HepG2 (cell line): ENCODE data around the gene EPC2. TPM values are rescaled to one million over a fixed set of nuclear protein-coding genes. Genes with fewer than 3 reads are reported as not detected.

Experiments used
- ARHGAP35 ChIP-seq: sonication (generic); formaldehyde crosslinking; IDR thresholded peaks from 2 replicates; pipeline ENCODE4 v1.9.0; 2022; ENCODE audit warnings: mild to moderate bottlenecking, inconsistent platforms, moderate library complexity, missing genetic modification reagents, borderline replicate concordance
- CSRNP1 ChIP-seq: sonication (generic); formaldehyde crosslinking; IDR thresholded peaks from 2 replicates; pipeline ENCODE4 v1.8.1; 2023; ENCODE audit warnings: mild to moderate bottlenecking, missing genetic modification reagents
- FOXK1 ChIP-seq: sonication (generic); formaldehyde crosslinking; IDR thresholded peaks from 2 replicates; pipeline ENCODE4 v1.4.0; 2020; ENCODE audit warnings: low read depth, missing genetic modification reagents, borderline replicate concordance
- JARID2 ChIP-seq: sonication (generic); formaldehyde crosslinking; IDR thresholded peaks from 2 replicates; pipeline ENCODE4 v1.8.1; 2023; ENCODE audit warnings: missing genetic modification reagents, inconsistent platforms; ENCODE audit not compliant: insufficient replicate concordance
- SRSF9 ChIP-seq: fragments of 200-400 bp; formaldehyde crosslinking; IDR thresholded peaks from 2 replicates; pipeline ENCODE4 v1.6.1; 2018; ENCODE audit warnings: borderline replicate concordance, mild to moderate bottlenecking, low read depth, low read length; ENCODE audit not compliant: insufficient read depth, poor library complexity, severe bottlenecking
- ZBTB2 ChIP-seq: sonication (generic); formaldehyde crosslinking; IDR thresholded peaks from 2 replicates; pipeline ENCODE4 v1.8.0; 2022; ENCODE audit warnings: low read depth, missing genetic modification reagents
- ZNF3 ChIP-seq: IDR thresholded peaks from 2 replicates; pipeline ENCODE4 v1.7.0; 2017; ENCODE audit warnings: inconsistent platforms
- ZNF468 ChIP-seq: sonication (generic); formaldehyde crosslinking; IDR thresholded peaks from 2 replicates; pipeline ENCODE4 v1.8.0; 2022; ENCODE audit warnings: mild to moderate bottlenecking, moderate library complexity, missing genetic modification reagents
- ZNF749 ChIP-seq: sonication (generic); formaldehyde crosslinking; IDR thresholded peaks from 2 replicates; pipeline ENCODE4 v1.8.0; 2022; ENCODE audit warnings: mild to moderate bottlenecking, missing genetic modification reagents, moderate library complexity, borderline replicate concordance
- polyA plus RNA-seq, 8 experiments: library from polyadenylated mRNA; depleted of rRNA in 3 of 8; stranded (reverse) in 7 of 8; unstranded in 1 of 8; fragments of >200 nt; fragmentation: Illumina TruSeq in 4 of 8; extraction: Trizol in 4 of 8; gene quantifications; 2 replicates each; pipeline versions ENCODE4 v1.2.1 to v1.2.3, GENCODE V29; 2011 to 2016; ENCODE audit warnings: low read depth in 4 of 8, missing spikeins in 1 of 8, mixed read lengths in 1 of 8; ENCODE audit not compliant: insufficient read depth in 1 of 8
- total RNA-seq, 5 experiments: library from RNA; depleted of rRNA; stranded (reverse); fragments of >200 nt; fragmentation: Illumina TruSeq; extraction: Trizol; gene quantifications; 2 replicates each; pipeline ENCODE4 v1.2.3, GENCODE V29; 2016; ENCODE audit warnings: low read depth in 1 of 5
- TF ChIP-seq, protein P1 (sequence below): sonication (generic); formaldehyde crosslinking; IDR thresholded peaks from 2 replicates; pipeline ENCODE4 v1.4.0; 2020; ENCODE audit warnings: mild to moderate bottlenecking, missing genetic modification reagents
- TF ChIP-seq, protein P2 (sequence below), 2 experiments: IDR thresholded peaks; 2 replicates each; pipeline ENCODE4 v1.6.1; 2011 to 2012; ENCODE audit warnings: low read length in 2 of 2, borderline replicate concordance in 1 of 2, low read depth in 1 of 2, mild to moderate bottlenecking in 1 of 2, moderate library complexity in 1 of 2

The EPC2 gene
- total and polyA plus RNA-seq, 2 of the 13 experiments (the other 11 are each of a cell fraction or from before 2014, with no cell fraction given), result 20.5 to 22.0 TPM

- TF ChIP-seq, protein P1, sequence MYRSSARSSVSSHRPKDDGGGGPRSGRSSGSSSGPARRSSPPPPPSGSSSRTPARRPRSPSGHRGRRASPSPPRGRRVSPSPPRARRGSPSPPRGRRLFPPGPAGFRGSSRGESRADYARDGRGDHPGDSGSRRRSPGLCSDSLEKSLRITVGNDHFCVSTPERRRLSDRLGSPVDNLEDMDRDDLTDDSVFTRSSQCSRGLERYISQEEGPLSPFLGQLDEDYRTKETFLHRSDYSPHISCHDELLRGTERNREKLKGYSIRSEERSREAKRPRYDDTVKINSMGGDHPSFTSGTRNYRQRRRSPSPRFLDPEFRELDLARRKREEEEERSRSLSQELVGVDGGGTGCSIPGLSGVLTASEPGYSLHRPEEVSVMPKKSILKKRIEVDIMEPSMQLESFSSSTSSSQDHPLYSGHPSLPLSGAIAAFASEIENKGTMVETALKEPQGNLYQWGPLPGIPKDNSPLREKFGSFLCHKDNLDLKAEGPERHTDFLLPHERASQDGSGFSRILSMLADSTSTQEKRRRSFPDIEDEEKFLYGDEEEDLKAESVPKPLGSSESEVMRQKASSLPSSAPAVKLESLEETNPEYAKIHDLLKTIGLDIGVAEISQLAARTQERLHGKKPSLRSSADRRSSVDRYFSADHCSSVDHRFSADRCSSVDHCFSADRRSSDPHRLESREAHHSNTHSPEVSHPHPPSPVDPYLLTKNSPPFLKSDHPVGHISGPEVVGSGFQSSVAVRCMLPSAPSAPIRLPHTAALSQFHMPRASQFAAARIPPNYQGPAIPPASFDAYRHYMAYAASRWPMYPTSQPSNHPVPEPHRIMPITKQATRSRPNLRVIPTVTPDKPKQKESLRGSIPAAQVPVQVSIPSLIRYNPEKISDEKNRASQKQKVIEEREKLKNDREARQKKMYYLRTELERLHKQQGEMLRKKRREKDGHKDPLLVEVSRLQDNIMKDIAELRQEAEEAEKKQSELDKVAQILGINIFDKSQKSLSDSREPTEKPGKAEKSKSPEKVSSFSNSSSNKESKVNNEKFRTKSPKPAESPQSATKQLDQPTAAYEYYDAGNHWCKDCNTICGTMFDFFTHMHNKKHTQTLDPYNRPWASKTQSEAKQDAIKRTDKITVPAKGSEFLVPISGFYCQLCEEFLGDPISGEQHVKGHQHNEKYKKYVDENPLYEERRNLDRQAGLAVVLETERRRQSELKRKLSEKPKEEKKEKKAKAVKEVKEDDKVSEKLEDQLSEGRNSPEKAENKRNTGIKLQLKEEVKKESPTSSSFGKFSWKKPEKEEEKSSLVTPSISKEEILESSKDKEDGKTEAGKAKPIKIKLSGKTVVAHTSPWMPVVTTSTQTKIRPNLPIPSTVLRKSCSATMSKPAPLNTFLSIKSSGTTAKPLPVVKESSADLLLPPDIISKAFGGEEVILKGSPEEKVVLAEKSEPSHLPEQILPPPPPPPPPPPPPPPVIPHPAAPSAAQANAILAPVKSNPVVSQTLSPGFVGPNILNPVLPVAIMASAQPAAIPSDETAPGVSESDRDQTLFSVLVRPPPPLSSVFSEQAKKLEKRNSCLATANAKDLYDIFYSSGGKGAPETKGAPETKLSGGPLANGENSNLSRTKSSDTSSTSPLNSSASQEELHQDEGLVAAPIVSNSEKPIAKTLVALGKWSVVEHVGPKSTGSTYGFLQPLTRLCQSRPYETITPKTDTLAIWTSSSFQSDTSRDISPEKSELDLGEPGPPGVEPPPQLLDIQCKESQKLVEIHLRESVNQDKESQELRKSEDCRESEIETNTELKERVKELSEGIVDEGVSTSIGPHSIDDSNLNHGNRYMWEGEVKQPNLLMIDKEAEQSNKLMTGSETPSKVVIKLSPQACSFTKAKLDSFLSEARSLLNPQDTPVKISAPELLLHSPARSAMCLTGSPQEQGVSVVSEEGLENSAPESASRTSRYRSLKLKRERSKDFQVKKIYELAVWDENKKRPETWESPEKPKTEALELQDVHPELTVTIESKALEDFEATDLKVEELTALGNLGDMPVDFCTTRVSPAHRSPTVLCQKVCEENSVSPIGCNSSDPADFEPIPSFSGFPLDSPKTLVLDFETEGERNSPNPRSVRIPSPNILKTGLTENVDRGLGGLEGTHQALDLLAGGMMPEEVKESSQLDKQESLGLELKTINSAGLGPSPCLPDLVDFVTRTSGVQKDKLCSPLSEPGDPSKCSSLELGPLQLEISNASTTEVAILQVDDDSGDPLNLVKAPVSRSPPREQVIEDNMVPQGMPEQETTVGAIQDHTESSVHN (CRISPR knock-in tag), result peak; percentile 54; the same call in 1 of the 2 replicates
- TF ChIP-seq ZNF749 (CRISPR knock-in tag) (no peak), ZBTB2 (no peak), JARID2 (CRISPR knock-in tag) (no peak), CSRNP1 (CRISPR knock-in tag) (no peak), SRSF9 (no peak), FOXK1 (CRISPR knock-in tag) (no peak), ZNF3 (no peak), ZNF468 (CRISPR knock-in tag) (no peak), ARHGAP35 (CRISPR knock-in tag) (no peak)
- TF ChIP-seq, protein P2, sequence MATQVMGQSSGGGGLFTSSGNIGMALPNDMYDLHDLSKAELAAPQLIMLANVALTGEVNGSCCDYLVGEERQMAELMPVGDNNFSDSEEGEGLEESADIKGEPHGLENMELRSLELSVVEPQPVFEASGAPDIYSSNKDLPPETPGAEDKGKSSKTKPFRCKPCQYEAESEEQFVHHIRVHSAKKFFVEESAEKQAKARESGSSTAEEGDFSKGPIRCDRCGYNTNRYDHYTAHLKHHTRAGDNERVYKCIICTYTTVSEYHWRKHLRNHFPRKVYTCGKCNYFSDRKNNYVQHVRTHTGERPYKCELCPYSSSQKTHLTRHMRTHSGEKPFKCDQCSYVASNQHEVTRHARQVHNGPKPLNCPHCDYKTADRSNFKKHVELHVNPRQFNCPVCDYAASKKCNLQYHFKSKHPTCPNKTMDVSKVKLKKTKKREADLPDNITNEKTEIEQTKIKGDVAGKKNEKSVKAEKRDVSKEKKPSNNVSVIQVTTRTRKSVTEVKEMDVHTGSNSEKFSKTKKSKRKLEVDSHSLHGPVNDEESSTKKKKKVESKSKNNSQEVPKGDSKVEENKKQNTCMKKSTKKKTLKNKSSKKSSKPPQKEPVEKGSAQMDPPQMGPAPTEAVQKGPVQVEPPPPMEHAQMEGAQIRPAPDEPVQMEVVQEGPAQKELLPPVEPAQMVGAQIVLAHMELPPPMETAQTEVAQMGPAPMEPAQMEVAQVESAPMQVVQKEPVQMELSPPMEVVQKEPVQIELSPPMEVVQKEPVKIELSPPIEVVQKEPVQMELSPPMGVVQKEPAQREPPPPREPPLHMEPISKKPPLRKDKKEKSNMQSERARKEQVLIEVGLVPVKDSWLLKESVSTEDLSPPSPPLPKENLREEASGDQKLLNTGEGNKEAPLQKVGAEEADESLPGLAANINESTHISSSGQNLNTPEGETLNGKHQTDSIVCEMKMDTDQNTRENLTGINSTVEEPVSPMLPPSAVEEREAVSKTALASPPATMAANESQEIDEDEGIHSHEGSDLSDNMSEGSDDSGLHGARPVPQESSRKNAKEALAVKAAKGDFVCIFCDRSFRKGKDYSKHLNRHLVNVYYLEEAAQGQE (IDR thresholded peaks at IDR 0.05; ENCODE audit: borderline replicate concordance in 1 of 2, low read depth in 1 of 2, low read length in 2 of 2), result no peak
Observed at GRCh38 chr2:148645539-148646230, 1.1 kb downstream of the EPC2 start (continued).
